ENCODE data around the gene WDR47. TPM values are rescaled to one million over a fixed set of nuclear protein-coding genes. Genes with fewer than 3 reads are reported as not detected.
"Not testable (repeated sequence)": the region's sequence is repeated elsewhere in the genome, so short reads cannot be mapped to it uniquely, and the experiment has no call there.

WDR47 gene
- total and polyA plus RNA-seq, 8 donors, result 1.9 to 7.1 (median 4.2) TPM

- Histone ChIP-seq H3K27me3 (no peaks in the 10 kb centered on the region), H3K27ac (no peak overlapping the region), H3K4me1 (no peaks in the 10 kb centered on the region), H3K9me3 (no peaks in the 10 kb centered on the region), H3K36me3 (no peaks in the 10 kb centered on the region), H3K4me3 (no peak overlapping the region)
- no peak for TF ChIP-seq CTCF (IDR thresholded peaks at IDR 0.05)
- no peak for DNase-seq
- no peak for FAIRE-seq
- ATAC-seq, result no peak
- intact Hi-C loops (cut with DNase I), result no loop called here
These were observed 14.1 kb downstream of the WDR47 start for GRCh38 chr1:109027841-109028240.

- Histone ChIP-seq H3K36me3 (no peaks in the 10 kb centered on the region), H3K4me1 (no peaks in the 10 kb centered on the region), H3K4me3 (no peak overlapping the region), H3K27me3 (no peaks in the 10 kb centered on the region), H3K9me3 (no peaks in the 10 kb centered on the region), H3K27ac (no peak overlapping the region)
- intact Hi-C loops (cut with DNase I), result no loop called here
- no peak for TF ChIP-seq CTCF (IDR thresholded peaks at IDR 0.05)
- 93 to 98% methylated on average over 6 of the region's 6 CpGs for WGBS, 2 donors
- FAIRE-seq (no peak), DNase-seq (no peak), ATAC-seq (no peak)
These were observed 16.2 kb downstream of the WDR47 start for GRCh38 chr1:109025694-109026093.

GRCh38 chr1:109024646-109025045, 17.3 kb downstream of the WDR47 start:
- ATAC-seq, result no peak
- H3K27me3 ChIP-seq, result no peaks in the 10 kb centered on the region
- no peak overlapping the region for H3K27ac ChIP-seq
- H3K4me1 ChIP-seq, result no peaks in the 10 kb centered on the region
- no peaks in the 10 kb centered on the region for H3K36me3 ChIP-seq
- no peak for TF ChIP-seq CTCF (IDR thresholded peaks at IDR 0.05)
- H3K9me3 ChIP-seq, result no peaks in the 10 kb centered on the region
- H3K4me3 ChIP-seq, result no peak overlapping the region
- DNase-seq, result no peak
- WGBS, 2 donors, result 94 to 100% methylated on average over 2 of the region's 2 CpGs
- intact Hi-C loops (cut with DNase I), result no loop called here
- FAIRE-seq, result no peak

GRCh38 chr1:109020693-109021257, 21.1 kb downstream of the WDR47 start:
- no peak for FAIRE-seq
- Histone ChIP-seq H3K4me3 (no peak overlapping the region), H3K27me3 (no peaks in the 10 kb centered on the region), H3K36me3 (peaks cover 0 to 11% (median 0%) of the 10 kb centered on the region in 3 donors), H3K9me3 (no peaks in the 10 kb centered on the region), H3K27ac (no peak overlapping the region), H3K4me1 (no peaks in the 10 kb centered on the region)
- intact Hi-C loops (cut with DNase I), result no loop called here
- 84 to 94% methylated on average over 3 of the region's 3 CpGs for WGBS, 2 donors
- no peak for TF ChIP-seq CTCF (IDR thresholded peaks at IDR 0.05)
- no peak for DNase-seq
- ATAC-seq, result no peak

GRCh38 chr1:109017719-109018118, 24.2 kb downstream of the WDR47 start:
- DNase-seq; FAIRE-seq; intact Hi-C loops (cut with DNase I); H3K27me3 ChIP-seq; H3K4me1 ChIP-seq; ATAC-seq; H3K4me3 ChIP-seq; H3K27ac ChIP-seq; H3K9me3 ChIP-seq: not testable (repeated sequence)
- 96 to 97% methylated on average over 6 of the region's 6 CpGs for WGBS, 2 donors
- H3K36me3 ChIP-seq, result peaks cover 0 to 11% (median 0%) of the 10 kb centered on the region in 3 donors
